ENCODE measurements around the gene BOD1. TPM values are rescaled to one million over a fixed set of nuclear protein-coding genes. Genes with fewer than 3 reads are reported as not detected.
A peak's percentile ranks its signal among the peaks of the same experiment; 100 is the strongest.

BOD1 gene
- total and polyA plus RNA-seq, 2 donors: 37.6 to 46.6 TPM

DNA sequence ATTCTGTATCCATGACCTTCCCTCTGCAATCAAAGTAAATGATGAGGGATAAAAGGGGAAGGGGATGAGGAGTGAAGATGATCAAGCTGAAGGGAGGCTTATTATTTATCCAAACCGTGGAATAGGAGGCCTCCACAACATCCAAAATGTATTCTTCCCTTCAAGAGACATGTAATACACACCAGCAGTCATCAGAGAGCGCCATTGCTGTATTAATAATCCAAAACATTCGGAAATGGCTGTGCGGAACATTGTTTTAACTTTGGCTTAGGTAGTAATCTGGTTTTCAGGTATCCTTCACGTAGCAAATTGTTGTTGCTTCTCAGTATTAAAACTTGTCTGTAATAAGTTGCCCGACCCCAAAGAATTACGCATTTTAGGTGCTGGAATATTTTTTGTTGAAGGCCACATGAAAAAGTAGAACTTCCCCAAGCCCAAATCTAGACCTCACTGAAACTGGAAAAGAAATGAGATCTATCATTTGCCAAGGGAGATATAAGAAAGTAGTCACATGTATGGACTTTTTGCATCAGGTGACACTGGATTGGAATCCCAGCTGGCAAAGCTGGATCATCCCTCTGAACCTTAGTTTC, 2.6 kb upstream of the BOD1 start:
- peak; percentile 40 for DNase-seq (ENCODE audit: extremely low spot score)
- Histone ChIP-seq H3K36me3 (ENCODE audit: insufficient read depth) (no peaks in the 10 kb centered on the region), H3K27ac (ENCODE audit: low read depth) (no peak overlapping the region), H3K4me1 (ENCODE audit: insufficient read depth) (peaks cover 1% of the 10 kb centered on the region), H3K4me3 (ENCODE audit: low read depth, low read length) (no peak overlapping the region)
- WGBS: 15% methylated on average over 7 of the region's 7 CpGs

DNA sequence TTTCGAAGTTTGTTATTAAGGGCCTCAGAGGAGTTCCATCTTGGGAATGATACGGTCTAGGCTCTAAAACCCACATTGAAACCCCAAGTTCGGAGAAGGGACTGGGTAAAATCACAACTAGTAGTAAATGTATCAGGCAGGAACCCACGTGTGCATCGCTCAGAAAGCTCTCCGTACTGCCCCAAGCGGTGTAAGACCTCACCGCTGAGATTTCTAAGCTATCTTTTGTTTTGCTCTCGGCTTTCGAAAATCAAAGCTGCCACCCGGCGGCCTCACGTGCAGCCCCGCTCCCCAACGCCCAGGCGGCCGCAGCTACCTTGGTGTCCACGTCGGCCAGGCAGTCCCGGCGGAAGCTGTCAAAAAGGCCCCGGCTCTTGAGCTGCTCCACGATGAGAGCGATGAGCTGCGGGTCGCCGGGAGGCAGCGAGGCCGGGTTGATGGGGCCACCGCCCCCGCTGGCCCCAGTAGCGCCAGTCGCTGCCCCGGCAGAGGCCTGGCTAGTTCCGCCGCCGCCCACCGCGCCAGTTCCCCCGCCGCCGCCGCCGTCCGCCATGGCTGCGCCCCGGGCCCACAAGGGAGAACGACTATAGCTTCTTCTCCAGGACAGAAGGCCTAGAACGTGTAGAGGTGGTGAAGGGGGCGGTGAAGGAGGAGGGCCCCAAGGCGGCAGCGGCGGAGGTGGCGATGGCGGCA, 420 bp downstream of the BOD1 start:
- peak; percentile 42 for DNase-seq (ENCODE audit: extremely low spot score)
- peaks cover 1% of the 10 kb centered on the region for H3K4me1 ChIP-seq (ENCODE audit: insufficient read depth)
- under 1% methylated on average over 55 of the region's 55 CpGs for WGBS
- peak overlapping the region; percentile 99 for H3K4me3 ChIP-seq (ENCODE audit: low read depth, low read length)
- peaks cover 3% of the 10 kb centered on the region for H3K36me3 ChIP-seq (ENCODE audit: insufficient read depth)
- peak overlapping the region; percentile 92 for H3K27ac ChIP-seq (ENCODE audit: low read depth)

DNA sequence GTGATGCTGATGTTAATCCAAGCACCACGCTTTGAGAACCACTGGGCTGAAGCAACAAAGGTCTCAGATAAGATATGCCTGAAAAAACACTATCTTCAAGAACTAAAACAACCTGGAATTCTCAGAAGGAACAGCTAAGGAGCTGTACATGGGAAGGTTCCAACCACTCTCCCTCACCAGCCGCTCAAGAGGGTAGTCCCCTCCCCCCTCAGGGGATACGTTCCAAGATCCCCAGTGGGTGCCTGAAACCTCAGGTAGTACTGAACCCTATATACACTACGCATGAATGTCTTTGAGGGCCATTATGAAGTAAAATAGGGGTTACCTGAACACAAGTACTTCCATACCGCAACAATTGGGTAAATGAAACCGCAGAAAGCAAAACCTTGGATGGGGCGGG, 1.9 kb downstream of the BOD1 start:
- H3K4me3 ChIP-seq (ENCODE audit: low read depth, low read length): no peak overlapping the region
- H3K36me3 ChIP-seq (ENCODE audit: insufficient read depth): peaks cover 3% of the 10 kb centered on the region
- H3K4me1 ChIP-seq (ENCODE audit: insufficient read depth): peaks cover 1% of the 10 kb centered on the region
- WGBS: 78% methylated on average over 7 of the region's 7 CpGs
- DNase-seq (ENCODE audit: extremely low spot score): no peak
- no peak overlapping the region for H3K27ac ChIP-seq (ENCODE audit: low read depth)

DNA sequence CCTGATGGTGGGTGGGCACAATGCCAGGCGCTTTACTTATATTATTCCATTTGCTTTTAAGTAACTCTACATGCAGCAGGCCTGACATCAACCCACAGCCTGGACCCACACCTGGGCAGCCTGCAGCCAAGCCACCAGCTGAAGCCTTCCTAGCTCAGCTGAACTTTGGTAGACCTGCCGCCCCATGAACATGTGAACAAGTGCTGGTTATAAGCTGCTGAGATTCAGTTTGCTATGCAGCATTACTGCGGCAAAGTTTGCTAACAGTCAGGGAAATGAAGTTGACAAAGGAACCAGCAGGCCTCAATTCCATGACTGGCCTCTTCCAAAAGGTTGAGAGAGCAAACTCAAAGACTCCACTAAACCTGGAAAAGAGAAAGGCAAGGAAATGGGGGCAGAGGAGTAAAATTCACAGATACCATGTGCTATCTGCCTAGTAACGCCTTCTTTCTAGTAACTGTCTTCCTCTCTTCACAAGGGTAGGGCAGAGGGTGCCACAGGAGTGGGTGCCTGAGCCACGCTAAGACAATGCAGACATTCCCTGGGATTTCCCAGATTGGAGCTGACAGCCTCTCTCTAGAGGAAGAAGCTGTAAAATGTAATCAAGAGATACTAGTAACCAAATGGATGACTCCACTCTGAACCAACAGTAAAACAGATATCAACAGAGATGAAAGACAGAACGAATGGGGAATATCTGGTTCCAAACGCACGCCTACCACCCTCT, 2.9 kb downstream of the BOD1 start:
- Histone ChIP-seq H3K4me1 (ENCODE audit: insufficient read depth) (peaks cover 1% of the 10 kb centered on the region), H3K27ac (ENCODE audit: low read depth) (no peak overlapping the region), H3K36me3 (ENCODE audit: insufficient read depth) (peaks cover 3% of the 10 kb centered on the region), H3K4me3 (ENCODE audit: low read depth, low read length) (no peak overlapping the region)
- no peak for DNase-seq (ENCODE audit: extremely low spot score)
- 85% methylated on average over 8 of the region's 8 CpGs for WGBS

DNA sequence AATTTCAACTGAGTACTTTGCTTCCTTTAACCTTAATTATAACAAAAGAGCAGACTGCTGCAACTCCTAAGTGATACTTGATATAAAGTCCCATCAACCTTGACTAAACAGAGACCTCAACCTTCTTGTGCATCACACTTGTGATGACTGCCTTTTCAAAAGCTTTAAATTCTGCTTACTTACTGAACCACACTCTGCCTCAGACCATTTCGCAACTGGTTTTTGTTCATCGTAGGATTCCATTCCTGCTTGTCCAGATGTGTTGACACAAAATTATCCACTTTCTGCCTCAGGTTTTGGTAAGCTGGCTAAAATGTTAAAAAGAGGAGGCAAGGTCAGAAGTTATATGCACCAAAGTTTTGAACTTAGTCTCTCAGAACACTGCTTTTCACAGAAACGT, 3.5 kb downstream of the BOD1 start:
- Histone ChIP-seq H3K4me1 (ENCODE audit: insufficient read depth) (peaks cover 1% of the 10 kb centered on the region), H3K36me3 (ENCODE audit: insufficient read depth) (peaks cover 3% of the 10 kb centered on the region), H3K4me3 (ENCODE audit: low read depth, low read length) (no peak overlapping the region), H3K27ac (ENCODE audit: low read depth) (no peak overlapping the region)
- DNase-seq (ENCODE audit: extremely low spot score): no peak
- 70% methylated on average over 3 of the region's 3 CpGs for WGBS

DNA sequence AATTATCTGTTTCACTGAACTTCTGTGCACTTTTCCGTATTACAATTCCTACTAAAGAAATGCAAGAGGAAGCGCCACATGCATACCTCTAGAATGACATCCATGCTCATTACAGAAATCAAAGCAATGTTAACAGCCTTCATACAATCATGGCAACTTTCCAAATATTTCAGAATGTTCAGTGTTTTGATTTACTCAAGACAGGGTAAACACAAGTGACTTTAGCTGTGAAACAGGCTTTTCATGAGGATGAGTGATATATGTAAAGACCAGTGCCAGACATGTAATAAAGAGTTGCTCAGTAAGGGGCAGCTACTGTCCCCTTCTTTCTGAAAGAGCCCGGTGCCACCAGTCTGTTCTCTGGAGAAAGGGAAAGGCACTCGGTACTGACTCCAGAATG, 4.7 kb downstream of the BOD1 start:
- no peak for DNase-seq (ENCODE audit: extremely low spot score)
- 85% methylated on average over 4 of the region's 4 CpGs for WGBS
- Histone ChIP-seq H3K36me3 (ENCODE audit: insufficient read depth) (peaks cover 3% of the 10 kb centered on the region), H3K4me3 (ENCODE audit: low read depth, low read length) (no peak overlapping the region), H3K27ac (ENCODE audit: low read depth) (no peak overlapping the region), H3K4me1 (ENCODE audit: insufficient read depth) (peaks cover 1% of the 10 kb centered on the region)

DNA sequence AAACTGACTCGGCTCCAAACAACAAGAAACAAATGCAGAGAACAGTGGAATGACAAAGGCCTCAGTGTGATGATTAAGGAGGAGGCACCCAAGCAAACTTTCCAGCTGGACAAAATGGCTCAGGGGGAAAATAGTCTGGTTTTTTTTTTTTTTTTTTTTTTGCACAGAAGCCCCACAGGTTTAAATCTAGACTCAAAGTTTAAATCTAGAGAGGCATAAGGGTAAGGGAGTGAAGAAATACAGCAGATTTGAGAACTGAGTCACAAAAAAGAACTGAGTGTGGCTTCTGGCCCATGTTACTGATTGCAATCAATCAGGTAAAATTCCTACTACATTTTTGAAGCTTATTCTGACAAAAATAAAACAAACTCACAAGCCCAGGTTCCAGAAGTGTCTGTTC, 12.3 kb downstream of the BOD1 start:
- 90% methylated on average over 1 of the region's 1 CpG for WGBS
- Histone ChIP-seq H3K4me1 (ENCODE audit: insufficient read depth) (no peaks in the 10 kb centered on the region), H3K27ac (ENCODE audit: low read depth) (no peak overlapping the region), H3K4me3 (ENCODE audit: low read depth, low read length) (no peak overlapping the region), H3K36me3 (ENCODE audit: insufficient read depth) (no peaks in the 10 kb centered on the region)
- no peak for DNase-seq (ENCODE audit: extremely low spot score)

DNA sequence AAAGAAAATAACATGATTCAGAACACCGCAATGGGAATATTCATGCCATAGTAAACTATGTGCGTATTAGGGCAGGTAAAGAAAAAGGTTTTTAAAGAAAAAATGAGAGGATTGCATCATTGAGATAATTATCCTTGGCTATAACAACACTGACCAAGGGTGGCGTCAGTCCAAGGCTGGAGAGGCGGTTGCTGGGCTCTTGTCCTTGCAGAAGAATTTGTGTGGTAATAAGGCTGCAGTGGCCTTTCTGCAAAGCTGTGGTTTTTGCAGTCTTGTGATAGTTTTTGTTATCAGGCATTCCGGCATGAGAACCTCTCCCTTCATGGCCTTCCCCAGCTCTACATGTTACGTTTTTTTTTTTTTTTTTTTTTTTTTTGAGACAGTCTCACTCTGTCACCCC, 14.0 kb downstream of the BOD1 start:
- no peak for DNase-seq (ENCODE audit: extremely low spot score)
- Histone ChIP-seq H3K4me1 (ENCODE audit: insufficient read depth) (no peaks in the 10 kb centered on the region), H3K27ac (ENCODE audit: low read depth) (no peak overlapping the region), H3K36me3 (ENCODE audit: insufficient read depth) (no peaks in the 10 kb centered on the region), H3K4me3 (ENCODE audit: low read depth, low read length) (no peak overlapping the region)
- 66% methylated on average over 6 of the region's 6 CpGs for WGBS

DNA sequence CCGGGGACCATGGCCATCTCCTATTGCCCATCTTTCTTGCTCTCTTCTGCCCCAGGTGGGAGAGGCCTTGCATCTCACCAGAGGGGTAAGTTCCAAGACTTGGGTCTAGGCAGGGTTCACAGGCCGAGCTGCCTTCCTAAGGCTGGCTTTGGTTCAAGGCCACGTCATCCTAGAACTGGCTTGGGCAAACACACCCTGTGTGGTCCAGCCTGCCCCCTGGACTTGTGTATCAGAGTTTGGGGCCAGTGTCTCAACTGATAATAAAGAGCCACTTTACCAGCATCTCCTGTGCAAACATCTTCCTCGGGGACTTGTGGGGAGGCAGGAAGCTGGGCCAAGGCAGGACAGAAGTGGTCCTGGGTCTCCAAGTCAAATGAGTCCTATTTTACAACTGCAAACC, 17.8 kb downstream of the BOD1 start:
- Histone ChIP-seq H3K27ac (ENCODE audit: low read depth) (no peak overlapping the region), H3K36me3 (ENCODE audit: insufficient read depth) (no peaks in the 10 kb centered on the region), H3K4me1 (ENCODE audit: insufficient read depth) (no peaks in the 10 kb centered on the region), H3K4me3 (ENCODE audit: low read depth, low read length) (no peak overlapping the region)
- no peak for DNase-seq (ENCODE audit: extremely low spot score)
- 75% methylated on average over 4 of the region's 4 CpGs for WGBS

DNA sequence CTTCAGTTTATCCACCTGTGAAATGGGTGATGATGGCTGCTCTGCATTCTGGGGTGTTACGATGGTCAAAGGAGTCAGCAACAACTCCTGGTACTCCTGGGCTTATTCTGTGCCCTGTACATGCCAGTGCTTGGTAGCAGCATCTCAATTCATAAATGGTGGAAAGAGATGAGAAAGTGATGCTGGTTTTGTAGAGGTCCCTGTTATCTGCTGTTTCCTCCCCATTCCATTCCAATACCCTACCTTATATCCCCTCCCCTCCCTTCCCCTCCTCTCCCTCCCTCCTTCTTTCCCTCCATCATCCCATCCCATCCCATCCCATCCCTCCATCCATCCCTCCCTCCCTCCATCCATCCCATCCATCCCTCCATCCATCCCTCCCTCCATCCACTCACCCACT, 19.1 kb downstream of the BOD1 start:
- no peaks in the 10 kb centered on the region for H3K4me1 ChIP-seq (ENCODE audit: insufficient read depth)
- H3K27ac ChIP-seq (ENCODE audit: low read depth): no peak overlapping the region
- no peak for DNase-seq (ENCODE audit: extremely low spot score)
- no peak overlapping the region for H3K4me3 ChIP-seq (ENCODE audit: low read depth, low read length)
- no peaks in the 10 kb centered on the region for H3K36me3 ChIP-seq (ENCODE audit: insufficient read depth)
- WGBS: 98% methylated on average over 1 of the region's 1 CpG

DNA sequence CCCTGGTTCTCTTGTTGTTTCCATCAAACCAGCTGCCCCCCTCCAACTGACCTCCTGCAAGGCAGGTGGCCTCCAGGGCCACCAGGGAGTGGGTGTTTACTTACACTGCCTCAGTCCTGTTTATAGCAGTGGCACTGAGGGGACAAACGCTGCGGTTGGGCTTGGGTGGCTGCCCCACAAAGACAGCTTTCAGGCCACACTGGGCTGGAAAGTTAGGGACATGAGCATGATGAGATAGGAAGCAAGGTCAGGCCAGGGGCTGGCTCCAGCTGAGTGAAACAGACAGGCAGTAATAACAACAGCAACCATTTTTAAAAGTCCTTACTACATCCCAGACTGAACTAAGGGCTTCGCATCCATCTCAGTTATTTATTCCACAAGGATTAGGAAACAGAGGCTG, 20.6 kb downstream of the BOD1 start:
- H3K27ac ChIP-seq (ENCODE audit: low read depth): no peak overlapping the region
- H3K36me3 ChIP-seq (ENCODE audit: insufficient read depth): no peaks in the 10 kb centered on the region
- no peak for DNase-seq (ENCODE audit: extremely low spot score)
- 47% methylated on average over 3 of the region's 3 CpGs for WGBS
- no peaks in the 10 kb centered on the region for H3K4me1 ChIP-seq (ENCODE audit: insufficient read depth)
- no peak overlapping the region for H3K4me3 ChIP-seq (ENCODE audit: low read depth, low read length)

DNA sequence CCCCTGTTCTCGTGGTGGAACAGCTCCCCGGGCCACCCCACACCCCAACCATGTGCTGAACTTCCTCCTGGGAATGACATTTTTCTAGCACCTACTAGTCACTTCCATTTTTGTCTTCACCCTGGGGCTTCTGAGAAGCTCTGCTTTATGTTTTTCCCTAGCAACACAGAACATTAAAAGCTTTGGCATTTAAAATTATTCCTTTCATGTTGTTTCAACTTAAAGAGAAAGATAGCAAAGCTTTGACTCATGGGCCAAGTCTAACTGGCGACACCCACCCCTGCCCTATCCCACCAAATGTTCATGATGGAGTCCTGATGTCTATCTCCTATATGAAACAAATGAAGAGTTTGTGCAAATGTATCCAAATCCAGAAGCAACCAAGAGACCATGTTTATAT, 22.4 kb downstream of the BOD1 start:
- no peaks in the 10 kb centered on the region for H3K36me3 ChIP-seq (ENCODE audit: insufficient read depth)

DNA sequence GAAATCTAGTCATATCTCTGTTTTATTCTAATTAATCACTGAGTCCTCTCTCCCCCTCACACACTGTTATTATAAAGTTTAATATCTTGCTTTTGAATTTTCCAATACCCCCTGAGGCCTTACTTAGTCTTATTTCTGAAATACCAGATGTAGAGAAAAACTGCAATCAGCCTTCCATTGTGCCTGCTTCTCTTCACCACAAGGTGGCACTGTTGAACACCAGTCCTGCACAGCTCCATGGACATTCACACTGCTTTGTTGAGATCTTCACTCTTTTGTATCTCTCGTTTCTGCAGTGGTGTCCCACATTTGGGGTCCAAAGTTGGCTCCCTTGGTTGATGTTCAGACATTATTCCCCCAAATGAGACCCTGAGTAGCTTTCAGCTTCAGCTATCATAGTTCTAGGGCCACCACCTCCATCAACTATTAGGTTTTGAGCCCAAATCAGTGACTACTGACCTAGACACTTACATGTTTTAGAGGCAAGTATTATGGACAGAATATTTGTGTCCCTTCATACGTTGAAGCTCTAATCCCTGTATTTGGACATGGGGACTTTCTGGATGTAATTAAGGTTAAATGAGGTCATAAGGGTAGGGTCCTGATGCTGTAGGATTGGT, 24.3 kb downstream of the BOD1 start:
- H3K4me3 ChIP-seq (ENCODE audit: low read depth, low read length): no peak overlapping the region
- no peak overlapping the region for H3K27ac ChIP-seq (ENCODE audit: low read depth)
- no peaks in the 10 kb centered on the region for H3K36me3 ChIP-seq (ENCODE audit: insufficient read depth)
- no peaks in the 10 kb centered on the region for H3K4me1 ChIP-seq (ENCODE audit: insufficient read depth)
- WGBS: 84% methylated on average over 2 of the region's 2 CpGs
- DNase-seq (ENCODE audit: extremely low spot score): no peak

More for the DNA sequence above, 22.4 kb downstream of the BOD1 start:
- Histone ChIP-seq H3K27ac (ENCODE audit: low read depth) (no peak overlapping the region), H3K4me1 (ENCODE audit: insufficient read depth) (no peaks in the 10 kb centered on the region), H3K4me3 (ENCODE audit: low read depth, low read length) (no peak overlapping the region)
- no peak for DNase-seq (ENCODE audit: extremely low spot score)
- 85% methylated on average over 3 of the region's 3 CpGs for WGBS

DNA sequence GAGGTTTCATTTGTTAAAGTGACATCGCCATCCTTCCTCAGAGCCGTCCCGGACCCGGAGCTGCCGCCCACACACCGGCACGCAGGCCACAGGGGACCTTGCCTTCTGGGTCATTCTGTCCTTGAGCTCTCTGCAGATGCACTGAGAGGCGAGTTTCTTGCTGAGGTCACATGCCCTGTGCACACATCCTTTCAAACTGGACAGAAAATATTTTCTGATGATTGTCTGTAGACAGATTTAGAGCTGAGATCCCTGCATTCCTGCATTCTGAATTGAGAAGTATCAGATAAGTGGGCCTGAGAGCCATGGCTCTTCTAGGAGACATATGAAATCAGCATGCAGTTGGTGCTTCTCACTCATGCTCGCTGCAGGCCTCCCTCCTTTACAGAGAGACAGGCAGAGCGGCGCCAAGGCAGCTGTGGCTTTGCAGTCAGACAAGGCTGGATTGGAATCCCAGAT, 25.4 kb downstream of the BOD1 start:
- H3K27ac ChIP-seq (ENCODE audit: low read depth): no peak overlapping the region
- no peaks in the 10 kb centered on the region for H3K4me1 ChIP-seq (ENCODE audit: insufficient read depth)
- H3K36me3 ChIP-seq (ENCODE audit: insufficient read depth): no peaks in the 10 kb centered on the region
- no peak overlapping the region for H3K4me3 ChIP-seq (ENCODE audit: low read depth, low read length)
- no peak for DNase-seq (ENCODE audit: extremely low spot score)
- 70% methylated on average over 11 of the region's 11 CpGs for WGBS
